NCI-H146 (cell line): ENCODE measurements around the gene PRKCH.

ENCODE experiments used
- DNase-seq: peaks from one replicate; lab custom pipeline; 2025; lab: John Stamatoyannopoulos, UW

Gene PRKCH

DNA sequence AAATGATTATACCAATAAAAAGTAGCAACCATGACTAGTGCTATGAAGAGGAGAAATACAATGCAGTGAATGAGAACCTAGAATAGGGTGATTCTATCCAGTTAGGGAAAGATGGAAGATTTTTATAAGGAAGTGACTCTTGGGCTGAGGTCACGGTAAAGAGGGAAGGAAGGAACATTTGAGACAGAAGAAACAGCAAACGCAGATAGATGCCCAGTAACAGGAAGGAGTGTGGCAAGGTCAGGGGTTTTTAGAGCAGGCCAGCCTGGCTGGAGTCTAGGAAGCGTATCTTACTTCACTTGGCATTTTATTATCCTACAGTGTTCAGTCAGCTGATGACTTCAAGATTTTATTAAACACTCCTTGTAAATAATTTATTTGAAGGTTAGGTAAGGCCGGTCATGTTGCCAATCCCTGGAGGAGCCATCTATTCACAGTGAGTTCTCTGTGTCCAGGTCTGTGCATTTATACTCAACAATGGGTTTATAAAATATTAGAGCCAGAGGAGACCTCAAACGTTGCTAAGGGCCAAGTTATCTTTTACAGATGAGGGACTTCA, 170.6 kb downstream of the PRKCH start:
- DNase-seq = no peak

GRCh38 chr14:61492474-61492873, 171.1 kb downstream of the PRKCH start:
- DNase-seq = no peak

DNA sequence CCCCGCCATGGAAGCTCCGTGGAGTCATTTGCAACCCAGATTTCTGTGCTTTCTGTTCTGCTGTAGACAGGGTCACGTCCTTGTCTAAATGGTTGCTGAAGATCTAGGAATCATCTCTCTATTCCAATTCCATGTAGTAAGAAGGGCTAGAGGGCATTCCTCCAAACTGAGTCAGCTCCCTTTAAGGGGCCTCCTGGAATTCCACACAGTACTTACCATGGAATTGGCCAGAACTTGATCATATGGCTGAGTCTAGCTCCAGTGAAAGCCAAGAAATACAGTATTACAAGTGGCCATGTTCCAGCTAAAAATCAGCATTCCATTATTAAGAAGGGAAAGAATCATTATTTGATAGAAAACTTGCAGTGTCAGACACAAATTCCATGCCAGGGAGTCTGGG, 171.9 kb downstream of the PRKCH start:
- no peak for DNase-seq

DNA sequence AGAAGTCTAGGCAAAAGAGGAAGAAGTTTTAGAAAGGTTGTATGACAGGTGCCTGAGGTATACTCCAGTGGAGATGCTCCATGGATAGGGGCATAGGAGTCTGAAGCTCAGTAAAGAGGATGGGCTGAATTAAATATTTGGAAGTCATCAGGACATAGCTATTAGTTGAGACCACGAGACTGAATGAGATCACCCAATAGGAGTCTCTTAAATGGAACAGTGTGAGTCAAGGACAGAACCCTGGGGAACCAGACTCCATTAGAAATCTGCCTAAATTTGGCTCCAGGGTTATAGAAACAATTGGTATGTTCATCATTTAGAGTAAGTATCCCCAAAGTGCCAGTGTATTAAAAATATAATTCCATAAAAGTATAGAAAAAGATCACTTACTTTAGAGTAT, 172.6 kb downstream of the PRKCH start:
- DNase-seq = no peak

- DNase-seq = no peak
Observed at GRCh38 chr14:61495809-61496208, 174.4 kb downstream of the PRKCH start.

- DNase-seq = peak; percentile 0
Observed at GRCh38 chr14:61498303-61498702, 176.9 kb downstream of the PRKCH start.

DNA sequence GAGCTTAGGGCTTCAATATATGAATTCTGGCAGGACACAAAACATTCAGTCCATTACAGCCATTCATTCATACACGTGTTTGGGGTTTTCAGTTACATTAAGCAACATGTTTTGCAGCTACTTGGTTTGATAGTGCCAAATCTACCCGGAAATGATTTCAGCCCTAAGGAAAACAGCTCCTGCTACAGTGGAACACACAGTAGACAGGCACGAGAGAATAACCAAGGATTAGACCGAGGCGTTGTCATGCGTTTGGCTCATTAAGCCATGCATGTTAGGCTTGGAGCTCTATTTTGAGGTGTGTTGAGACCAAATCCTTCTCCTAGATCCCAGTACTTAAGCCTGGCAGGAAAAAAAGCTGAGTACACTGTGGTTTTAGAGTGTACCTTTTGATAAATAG, 177.4 kb downstream of the PRKCH start:
- DNase-seq = no peak

DNA sequence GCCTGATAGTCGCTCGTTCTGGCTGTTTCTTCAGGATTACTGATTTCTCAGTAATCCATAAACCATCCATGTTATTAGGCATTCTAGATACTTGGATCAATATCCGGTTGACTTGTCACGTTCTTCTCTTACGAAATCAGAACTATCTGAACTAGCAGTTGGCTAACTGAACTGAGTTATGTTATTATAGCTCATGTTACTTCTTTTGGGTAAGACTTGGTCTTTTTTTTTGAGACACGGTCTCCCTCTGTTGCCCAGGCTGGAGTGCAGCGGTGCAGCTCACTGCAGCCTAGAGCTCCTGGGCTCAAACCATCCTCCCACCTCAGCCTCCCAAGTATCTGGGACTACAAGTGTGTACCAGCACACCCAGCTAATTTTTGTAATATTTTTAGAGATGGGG, 178.6 kb downstream of the PRKCH start:
- DNase-seq = no peak

- DNase-seq = no peak
Observed at GRCh38 chr14:61501714-61502458, 180.5 kb downstream of the PRKCH start.

GRCh38 chr14:61502459-61503093, 181.2 kb downstream of the PRKCH start:
- no peak for DNase-seq

DNA sequence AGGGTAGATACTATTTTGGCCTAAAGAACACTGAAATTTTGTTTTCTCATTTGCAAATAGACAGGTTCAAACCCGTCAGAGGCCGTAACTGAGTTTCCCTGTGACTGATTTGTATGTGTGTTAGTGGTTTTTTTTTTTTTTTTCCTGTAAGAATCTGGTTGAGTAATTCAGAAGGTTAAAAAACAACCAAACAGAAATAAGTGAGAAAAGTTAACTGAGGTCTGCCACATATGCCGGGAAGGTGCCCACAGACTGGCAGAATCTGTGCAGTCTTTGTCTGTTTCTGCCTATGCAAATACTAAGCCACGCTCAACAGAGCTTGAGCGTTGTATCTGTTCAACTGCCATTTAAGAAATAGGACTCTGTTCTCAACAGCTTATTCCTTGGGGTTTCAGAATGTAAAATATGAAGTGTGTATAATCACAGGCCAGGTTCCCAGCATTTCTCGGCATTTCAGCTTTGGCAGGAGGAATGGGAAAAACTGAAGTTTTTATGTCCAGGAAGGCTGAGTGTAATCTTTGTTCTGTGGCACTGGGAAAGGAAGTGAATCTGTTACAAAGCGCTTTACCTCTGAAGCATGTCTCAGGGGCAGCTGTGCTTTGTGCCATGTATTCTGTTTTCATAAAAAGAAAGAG, 181.9 kb downstream of the PRKCH start:
- DNase-seq = no peak

DNA sequence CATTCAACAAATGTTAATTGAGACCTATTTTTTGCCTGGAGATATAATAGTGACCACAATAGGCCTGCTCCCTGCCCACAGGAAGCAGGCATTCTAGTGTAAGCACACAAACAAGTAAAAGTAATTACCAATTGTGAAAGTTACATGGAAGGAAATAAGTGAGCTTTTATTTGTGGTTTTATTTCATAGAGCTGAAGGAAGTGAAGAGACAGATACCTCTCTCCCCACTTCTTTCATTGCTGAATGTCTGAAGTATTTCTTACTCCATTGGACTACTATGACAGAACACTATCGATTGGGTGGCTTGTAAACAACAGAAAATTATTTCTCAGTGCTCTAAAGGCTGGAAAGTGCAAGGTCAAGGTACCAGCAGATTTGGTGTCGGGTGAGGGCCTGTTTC, 183.5 kb downstream of the PRKCH start:
- no peak for DNase-seq

DNA sequence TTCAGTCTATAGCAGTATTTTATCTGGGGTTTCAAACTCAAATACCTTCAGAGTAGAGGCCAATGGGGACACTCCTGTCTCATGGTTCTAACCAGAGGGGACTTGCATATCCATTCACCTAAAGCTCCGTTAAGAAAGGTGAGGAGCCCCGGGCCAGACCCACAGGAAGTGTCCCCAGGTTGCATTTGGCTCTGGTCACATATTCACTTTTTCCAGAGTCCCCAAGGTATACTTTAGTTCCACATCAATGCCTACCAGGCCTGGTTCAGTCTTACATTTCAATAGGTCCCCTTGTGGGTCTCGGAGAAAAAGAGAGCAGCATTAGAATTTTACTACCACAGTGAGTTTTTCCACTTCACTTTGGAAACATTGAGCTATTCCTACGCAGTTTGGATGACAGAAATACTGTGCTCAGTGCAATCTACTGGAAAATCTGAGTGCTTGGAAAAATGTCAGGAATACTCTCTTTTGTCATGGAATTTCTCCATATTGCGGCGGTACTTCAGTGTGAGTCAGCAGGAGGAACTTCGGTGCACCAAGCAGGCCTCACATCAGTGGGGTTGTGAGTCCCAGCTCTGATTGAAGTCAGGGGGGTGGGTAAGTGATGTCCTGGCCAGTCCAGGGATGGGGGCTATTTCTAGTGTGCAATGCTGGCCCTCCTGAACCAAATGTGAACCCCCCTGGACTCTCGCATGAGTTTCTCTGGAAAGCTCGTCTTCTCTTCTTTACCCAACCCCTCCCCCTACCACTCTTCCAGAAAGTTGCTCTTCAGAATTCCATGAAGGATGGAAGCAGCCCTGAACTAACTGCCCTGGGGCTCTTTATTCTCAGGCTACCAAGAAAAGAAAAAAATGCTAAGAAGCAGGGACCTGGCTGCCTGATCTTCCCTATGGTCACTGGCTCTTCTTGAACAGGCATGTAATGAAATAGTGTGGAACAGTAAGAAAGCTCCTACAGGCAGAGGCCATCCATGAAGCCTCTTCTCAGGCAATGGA, 184.7 kb downstream of the PRKCH start:
- no peak for DNase-seq

- DNase-seq = no peak
Observed at GRCh38 chr14:61508526-61508925, 187.1 kb downstream of the PRKCH start.

DNA sequence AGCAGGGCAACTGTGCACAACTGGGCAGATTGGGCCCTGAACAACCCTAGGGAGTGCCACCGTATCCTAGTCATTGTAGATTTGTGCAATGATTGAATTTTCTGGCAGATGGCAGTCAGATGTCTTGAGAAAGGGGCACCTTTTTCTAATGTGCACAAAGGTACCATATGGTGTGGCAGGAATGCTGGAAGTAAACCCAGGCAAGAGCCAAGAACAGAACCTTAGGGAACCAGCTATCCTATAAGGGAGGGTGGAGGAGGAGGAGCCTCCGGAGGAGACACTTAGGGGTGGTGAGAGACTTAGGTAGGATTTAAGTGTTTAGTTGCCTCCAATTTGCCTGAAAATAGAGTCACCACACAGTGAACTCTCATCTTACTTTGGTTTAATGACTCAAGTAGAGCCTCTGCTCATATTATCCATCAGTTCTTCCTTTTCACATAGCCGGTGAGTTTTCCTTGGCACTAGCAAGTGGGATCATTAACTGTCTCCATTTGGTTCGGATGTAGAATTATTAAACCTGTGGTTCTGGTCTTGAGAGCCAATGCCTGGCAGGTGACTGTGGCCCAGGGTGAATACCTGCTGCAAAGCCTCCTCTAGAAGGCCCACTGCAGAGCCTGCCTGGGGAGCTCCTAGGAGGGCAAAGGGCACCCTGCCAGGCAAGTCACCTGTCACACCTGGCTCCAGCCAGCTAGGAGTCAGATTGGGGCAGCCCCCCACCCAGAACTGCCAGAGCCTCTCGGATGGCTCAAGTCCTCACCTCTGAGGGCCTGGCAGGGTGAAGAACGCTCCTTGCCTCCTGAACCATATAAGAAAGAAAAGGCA, 189.6 kb downstream of the PRKCH start:
- DNase-seq = no peak

GRCh38 chr14:61511558-61511948, 190.2 kb downstream of the PRKCH start:
- DNase-seq = no peak

DNA sequence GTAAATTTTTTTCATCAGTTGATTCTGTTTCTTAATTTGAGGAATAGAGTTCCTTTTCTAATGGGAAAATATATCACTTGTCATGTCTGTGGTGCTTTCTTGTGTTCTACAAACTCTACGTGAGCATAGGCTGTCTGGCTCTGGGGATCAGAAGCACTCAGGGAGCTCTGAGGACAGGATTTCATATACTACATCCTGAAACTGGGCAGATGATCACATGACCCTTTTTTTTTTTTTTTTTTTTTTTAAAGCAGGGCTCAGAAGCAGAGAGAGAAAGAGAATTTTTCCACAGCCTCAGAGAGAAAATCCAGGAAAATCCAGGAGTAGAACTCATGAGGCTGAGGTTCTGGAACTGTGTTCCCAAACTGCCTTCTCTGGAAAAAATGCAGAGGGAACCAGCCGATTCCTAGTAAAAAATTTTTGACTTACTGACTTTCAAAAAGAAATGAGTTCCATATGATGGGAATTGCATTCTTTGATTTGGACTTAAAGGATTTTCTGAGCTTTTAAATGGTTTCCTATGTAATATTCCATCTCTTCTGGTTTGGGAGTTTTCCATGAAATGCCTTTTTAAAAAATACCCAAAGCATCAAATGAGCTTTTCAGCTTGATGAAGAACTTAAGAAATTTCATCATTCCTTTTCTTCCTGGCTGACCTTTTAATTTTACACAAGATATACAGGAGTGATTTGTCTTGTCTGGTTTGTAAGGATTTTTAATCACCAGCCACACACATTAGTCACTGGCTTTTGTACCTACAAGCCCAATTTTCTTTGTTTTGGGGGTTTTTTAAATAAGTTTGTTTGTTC, 190.9 kb downstream of the PRKCH start:
- no peak for DNase-seq

- no peak for DNase-seq
Observed at GRCh38 chr14:61513986-61514830, 192.8 kb downstream of the PRKCH start.

- DNase-seq = no peak
Observed at GRCh38 chr14:61514927-61515326, 193.5 kb downstream of the PRKCH start.
